Stomach (tissue), 4 donors: Measurements from ENCODE around the gene FOXN3.

Experiments
- EP300 ChIP-seq: sonication (generic); formaldehyde crosslinking; IDR thresholded peaks from one replicate; pipeline ENCODE4 v1.6.1; 2017; ENCODE audit warnings: antibody characterized with exemption
- POLR2A ChIP-seq, 4 donors: fragments of 450-650 bp; IDR thresholded peaks; one replicate each; pipeline ENCODE4 v1.6.1; 2016; ENCODE audit warnings: antibody characterized with exemption in 4 of 4, control low read depth in 2 of 4, mild to moderate bottlenecking in 1 of 4, moderate library complexity in 1 of 4
- POLR2AphosphoS5 ChIP-seq, 3 donors: sonication (generic); formaldehyde crosslinking; IDR thresholded peaks; one replicate each; pipeline ENCODE4 v1.6.1; 2016; ENCODE audit warnings: antibody characterized with exemption in 3 of 3
- TF ChIP-seq, protein P1 (sequence below), 7 experiments: fragments of 450-650 bp in 4 of 7; fragments of 200-600 bp in 3 of 7; sonication (generic) in 3 of 7; IDR thresholded peaks; one replicate each; pipeline ENCODE4 v1.5.1; 2016 to 2019; ENCODE audit warnings: antibody characterized with exemption in 7 of 7, control low read depth in 2 of 7, mild to moderate bottlenecking in 1 of 7

DNA sequence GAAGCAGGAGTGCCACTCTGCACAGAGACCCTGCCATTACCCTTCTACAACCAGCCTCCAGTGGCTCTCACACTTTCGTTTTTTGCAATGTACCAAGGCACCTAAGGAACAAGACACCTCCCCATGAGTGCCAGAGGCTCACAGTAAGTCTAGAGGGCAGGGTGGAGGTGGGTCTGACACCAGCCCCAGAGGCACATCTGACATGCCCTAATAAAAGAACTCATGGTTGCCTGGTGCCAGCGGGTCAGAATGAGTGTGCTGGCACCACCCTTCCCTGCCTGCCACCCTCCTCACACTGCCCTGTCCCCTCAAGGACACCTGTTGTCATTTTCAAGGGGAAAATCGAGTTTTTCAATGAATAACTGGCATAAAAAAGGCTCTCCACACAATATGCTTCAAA lies 161.2 kb downstream of the FOXN3 start:
- TF ChIP-seq, protein P1, sequence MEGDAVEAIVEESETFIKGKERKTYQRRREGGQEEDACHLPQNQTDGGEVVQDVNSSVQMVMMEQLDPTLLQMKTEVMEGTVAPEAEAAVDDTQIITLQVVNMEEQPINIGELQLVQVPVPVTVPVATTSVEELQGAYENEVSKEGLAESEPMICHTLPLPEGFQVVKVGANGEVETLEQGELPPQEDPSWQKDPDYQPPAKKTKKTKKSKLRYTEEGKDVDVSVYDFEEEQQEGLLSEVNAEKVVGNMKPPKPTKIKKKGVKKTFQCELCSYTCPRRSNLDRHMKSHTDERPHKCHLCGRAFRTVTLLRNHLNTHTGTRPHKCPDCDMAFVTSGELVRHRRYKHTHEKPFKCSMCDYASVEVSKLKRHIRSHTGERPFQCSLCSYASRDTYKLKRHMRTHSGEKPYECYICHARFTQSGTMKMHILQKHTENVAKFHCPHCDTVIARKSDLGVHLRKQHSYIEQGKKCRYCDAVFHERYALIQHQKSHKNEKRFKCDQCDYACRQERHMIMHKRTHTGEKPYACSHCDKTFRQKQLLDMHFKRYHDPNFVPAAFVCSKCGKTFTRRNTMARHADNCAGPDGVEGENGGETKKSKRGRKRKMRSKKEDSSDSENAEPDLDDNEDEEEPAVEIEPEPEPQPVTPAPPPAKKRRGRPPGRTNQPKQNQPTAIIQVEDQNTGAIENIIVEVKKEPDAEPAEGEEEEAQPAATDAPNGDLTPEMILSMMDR (IDR thresholded peaks at IDR 0.05) = no peak
- no peak for TF ChIP-seq POLR2A (IDR thresholded peaks at IDR 0.05)
- TF ChIP-seq POLR2AphosphoS5 (IDR thresholded peaks at IDR 0.05) = no peak
- no peak for TF ChIP-seq EP300
